SK-N-SH (cell line): ENCODE measurements around the gene DCXR. TPM values are rescaled to one million over a fixed set of nuclear protein-coding genes. Genes with fewer than 3 reads are reported as not detected.

Source experiments
- CTCF ChIA-PET: fragments of 300-600, 350-600 bp; formaldehyde crosslinking; extraction: SDS; loops from one replicate; lab custom pipeline; 2021; lab: Yijun Ruan, JAX
- POLR2A ChIA-PET: fragments of 350-600 bp; sonication (Branson Sonifier 250); formaldehyde crosslinking; extraction: SDS; loops from one replicate; lab custom pipeline; 2020; ENCODE audit warnings: antibody characterized with exemption, inconsistent platforms; lab: Yijun Ruan, JAX
- DNase-seq: peaks from one replicate; pipeline ENCODE4 v3.0.0; 2012
- H2AFZ ChIP-seq: fragments of 200-600 bp; sonication (generic); 2 replicates; pipeline ENCODE4 v1.8.1; 2016; ENCODE audit warnings: antibody characterized with exemption, mild to moderate bottlenecking, low read depth
- H3F3A ChIP-seq: fragments of 200-600 bp; sonication (generic); replicated peaks from 2 replicates; pipeline ENCODE3; 2016; ENCODE audit warnings: antibody characterized with exemption, mild to moderate bottlenecking; ENCODE audit not compliant: insufficient read depth
- H3K27ac ChIP-seq, 2 experiments: fragments of 200-500 bp in 1 of 2; fragments of 200-600 bp in 1 of 2; sonication (Bioruptor generic) in 1 of 2; sonication (generic), shearing (Covaris generic) in 1 of 2; 2 replicates each; pipeline versions ENCODE4 v1.5.1 to v1.6.1; 2014 to 2016; ENCODE audit warnings: low read depth in 2 of 2, inconsistent platforms in 1 of 2, low read length in 1 of 2, mild to moderate bottlenecking in 1 of 2, mixed read lengths in 1 of 2
- H3K27me3 ChIP-seq: fragments of 200-600 bp; sonication (generic), shearing (Covaris generic); 2 replicates; pipeline ENCODE4 v1.6.1; 2016; ENCODE audit warnings: mixed run types; ENCODE audit not compliant: insufficient read depth
- H3K36me3 ChIP-seq, 2 experiments: fragments of 200-500 bp in 1 of 2; fragments of 200-600 bp in 1 of 2; sonication (Bioruptor generic) in 1 of 2; sonication (generic) in 1 of 2; replicated peaks in 1 of 2; 2 replicates each; pipeline versions ENCODE3 to v1.5.1; 2014 to 2016; ENCODE audit warnings: low read length in 1 of 2, mild to moderate bottlenecking in 1 of 2; ENCODE audit not compliant: insufficient read depth in 2 of 2, control insufficient read depth in 1 of 2
- H3K4me1 ChIP-seq, 2 experiments: fragments of 200-500 bp in 1 of 2; fragments of 200-600 bp in 1 of 2; sonication (Bioruptor generic) in 1 of 2; sonication (generic), shearing (Covaris generic) in 1 of 2; 2 replicates each; pipeline versions ENCODE4 v1.5.1 to v1.6.1; 2014 to 2016; ENCODE audit warnings: low read depth in 1 of 2, low read length in 1 of 2, mixed run types in 1 of 2; ENCODE audit not compliant: insufficient read depth in 2 of 2, control insufficient read depth in 1 of 2
- H3K4me2 ChIP-seq: fragments of 200-600 bp; sonication (generic), shearing (Covaris generic); 2 replicates; pipeline ENCODE4 v1.6.1; 2017; ENCODE audit warnings: mixed run types
- H3K4me3 ChIP-seq, 2 experiments: fragments of 200-500 bp in 1 of 2; fragments of 200-600 bp in 1 of 2; sonication (Bioruptor generic) in 1 of 2; sonication (generic), shearing (Covaris generic) in 1 of 2; 2 replicates each; pipeline versions ENCODE4 v1.5.1 to v1.8.1; 2014 to 2016; ENCODE audit warnings: low read depth in 2 of 2, inconsistent platforms in 1 of 2, low read length in 1 of 2, mild to moderate bottlenecking in 1 of 2, mixed read lengths in 1 of 2, moderate library complexity in 1 of 2
- H3K79me2 ChIP-seq: fragments of 200-600 bp; sonication (generic); 2 replicates; pipeline ENCODE4 v1.8.1; 2017; ENCODE audit warnings: mild to moderate bottlenecking; ENCODE audit not compliant: insufficient read depth
- H3K9ac ChIP-seq: fragments of 200-600 bp; sonication (generic); 2 replicates; pipeline ENCODE4 v1.6.1; 2017; ENCODE audit warnings: mixed run types
- H3K9me2 ChIP-seq: fragments of 200-600 bp; sonication (generic); 2 replicates; pipeline ENCODE4 v1.6.1; 2017; ENCODE audit warnings: mixed run types
- H3K9me3 ChIP-seq: fragments of 200-600 bp; sonication (generic); 2 replicates; pipeline ENCODE4 v1.6.1; 2017; ENCODE audit warnings: mixed run types, mild to moderate bottlenecking, moderate library complexity
- H4K20me1 ChIP-seq: fragments of 200-600 bp; sonication (generic); 2 replicates; pipeline ENCODE4 v1.6.1; 2017; ENCODE audit warnings: mild to moderate bottlenecking, mixed run types; ENCODE audit not compliant: insufficient read depth
- CTCF ChIP-seq: fragments of 200-600 bp; sonication (generic); IDR thresholded peaks from 2 replicates; pipeline ENCODE4 v1.6.1; 2017; ENCODE audit warnings: antibody characterized with exemption, mild to moderate bottlenecking, moderate library complexity
- EP300 ChIP-seq, 2 experiments: IDR thresholded peaks; 2 replicates each; pipeline versions ENCODE4 v1.4.0 to v1.6.1; 2012; ENCODE audit warnings: borderline replicate concordance in 1 of 2, low read depth in 1 of 2, low read length in 1 of 2
- FOSL2 ChIP-seq: IDR thresholded peaks from 2 replicates; pipeline ENCODE4 v1.4.0; 2012; ENCODE audit warnings: low read depth, mild to moderate bottlenecking, moderate library complexity, borderline replicate concordance
- GATA2 ChIP-seq: sonication (generic); formaldehyde crosslinking; IDR thresholded peaks from 2 replicates; pipeline ENCODE4 v1.5.0; 2020; ENCODE audit warnings: mild to moderate bottlenecking, missing genetic modification reagents
- MEF2A ChIP-seq: IDR thresholded peaks from 2 replicates; pipeline ENCODE4 v1.4.0; 2012; ENCODE audit warnings: low read depth, borderline replicate concordance
- NFIC ChIP-seq: IDR thresholded peaks from 2 replicates; pipeline ENCODE4 v1.4.0; 2012; ENCODE audit warnings: borderline replicate concordance
- NRF1 ChIP-seq: IDR thresholded peaks from 2 replicates; pipeline ENCODE4 v1.6.1; 2012; ENCODE audit warnings: low read depth, mild to moderate bottlenecking, low read length
- RCOR1 ChIP-seq: fragments of 150-350 bp; IDR thresholded peaks from 2 replicates; pipeline ENCODE4 v1.6.1; 2017; ENCODE audit warnings: antibody characterized with exemption, low read length
- USF2 ChIP-seq: fragments of 150-350 bp; IDR thresholded peaks from 2 replicates; pipeline ENCODE4 v1.6.1; 2017; ENCODE audit warnings: antibody characterized with exemption, low read length, low read depth, borderline replicate concordance
- WGBS: methylation state at CpG from one replicate; pipeline ENCODE4 v1.1.6; 2017; ENCODE audit warnings: low lambda C conversion rate; 5-methylcytosine and 5-hydroxymethylcytosine counted together
- polyA plus RNA-seq, 3 experiments: library from polyadenylated mRNA; depleted of rRNA; stranded (reverse); fragments of >200 nt; gene quantifications; 2 replicates each; pipeline ENCODE4 v1.2.3, GENCODE V29; 2012
- TF ChIP-seq, protein P1 (sequence below): IDR thresholded peaks from 2 replicates; pipeline ENCODE4 v1.6.1; 2012; ENCODE audit warnings: mild to moderate bottlenecking, low read depth, low read length, moderate library complexity

Gene DCXR
- polyA plus RNA-seq, 1 of the 3 experiments (the other 2 are of a cell fraction), result 190 TPM

DNA sequence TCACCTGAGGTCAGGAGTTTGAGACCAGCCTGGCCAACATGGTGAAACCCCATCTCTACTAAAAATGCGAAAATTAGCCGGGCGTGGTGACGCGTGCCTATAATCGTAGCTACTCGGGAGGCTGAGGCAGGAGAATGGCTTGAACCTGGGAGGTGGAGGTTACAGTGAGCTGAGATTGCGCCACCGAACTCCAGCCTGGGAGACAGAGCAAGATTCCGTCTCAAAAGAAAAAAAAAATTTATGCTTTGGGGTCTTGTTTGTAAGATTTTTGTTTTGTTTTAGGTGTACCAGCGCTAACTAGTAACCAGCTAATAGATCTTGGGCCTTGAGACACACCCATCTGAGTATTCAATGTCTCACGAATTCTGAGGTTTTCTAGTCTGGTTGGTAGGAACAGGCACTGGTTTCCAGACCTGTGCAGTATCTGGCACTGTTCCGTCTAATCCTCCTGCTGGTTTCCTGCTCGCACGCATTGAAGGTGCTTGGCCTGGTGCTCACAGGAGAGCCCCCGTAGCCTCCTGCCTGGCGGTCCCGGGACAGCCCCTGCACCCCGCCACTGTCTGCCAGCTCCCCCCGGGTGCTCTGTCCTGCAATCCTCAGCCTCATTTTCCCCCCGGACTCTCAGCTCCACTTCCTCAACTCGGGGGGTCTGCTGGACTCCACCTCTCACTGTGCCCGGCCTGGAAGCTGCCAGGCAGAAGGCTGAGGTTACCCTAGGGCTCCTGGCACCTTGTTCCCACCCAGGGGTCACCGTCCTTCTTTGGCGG, 38.7 kb upstream of the DCXR start:
- no peak overlapping the region for H3K4me3 ChIP-seq
- H3K27ac ChIP-seq, result no peak overlapping the region
- no peaks in the 10 kb centered on the region for H3K27me3 ChIP-seq
- ChIA-PET CTCF (interaction anchor here (0.6 to 2.2 kb wide), 6 partner anchors 12 to 135 kb away, joined by 3 to 14 read pairs (median 3); partner anchors contain the start of gene DCXR), POLR2A (interaction anchor here (0.6 to 1.2 kb wide), 4 partner anchors 14 to 855 kb away, joined by 3 to 5 read pairs (median 3); no protein-coding TSS in a partner anchor)
- 89% methylated on average over 25 of the region's 25 CpGs for WGBS
- no peak overlapping the region for H2AFZ ChIP-seq
- peaks cover 18% of the 10 kb centered on the region for H3F3A ChIP-seq
- H3K4me1 ChIP-seq, result no peaks in the 10 kb centered on the region
- no peak overlapping the region for H3K9ac ChIP-seq
- H4K20me1 ChIP-seq, result no peaks in the 10 kb centered on the region
- H3K4me2 ChIP-seq, result no peak overlapping the region
- no peak for TF ChIP-seq FOSL2
- no peak for TF ChIP-seq EP300 (IDR thresholded peaks at IDR 0.05; ENCODE audit: borderline replicate concordance in 1 of 2, low read depth in 1 of 2, low read length in 1 of 2)
- TF ChIP-seq CTCF, result no peak
- TF ChIP-seq RCOR1, result no peak
- no peak for TF ChIP-seq USF2
- no peak for TF ChIP-seq NRF1
- TF ChIP-seq, protein P1, sequence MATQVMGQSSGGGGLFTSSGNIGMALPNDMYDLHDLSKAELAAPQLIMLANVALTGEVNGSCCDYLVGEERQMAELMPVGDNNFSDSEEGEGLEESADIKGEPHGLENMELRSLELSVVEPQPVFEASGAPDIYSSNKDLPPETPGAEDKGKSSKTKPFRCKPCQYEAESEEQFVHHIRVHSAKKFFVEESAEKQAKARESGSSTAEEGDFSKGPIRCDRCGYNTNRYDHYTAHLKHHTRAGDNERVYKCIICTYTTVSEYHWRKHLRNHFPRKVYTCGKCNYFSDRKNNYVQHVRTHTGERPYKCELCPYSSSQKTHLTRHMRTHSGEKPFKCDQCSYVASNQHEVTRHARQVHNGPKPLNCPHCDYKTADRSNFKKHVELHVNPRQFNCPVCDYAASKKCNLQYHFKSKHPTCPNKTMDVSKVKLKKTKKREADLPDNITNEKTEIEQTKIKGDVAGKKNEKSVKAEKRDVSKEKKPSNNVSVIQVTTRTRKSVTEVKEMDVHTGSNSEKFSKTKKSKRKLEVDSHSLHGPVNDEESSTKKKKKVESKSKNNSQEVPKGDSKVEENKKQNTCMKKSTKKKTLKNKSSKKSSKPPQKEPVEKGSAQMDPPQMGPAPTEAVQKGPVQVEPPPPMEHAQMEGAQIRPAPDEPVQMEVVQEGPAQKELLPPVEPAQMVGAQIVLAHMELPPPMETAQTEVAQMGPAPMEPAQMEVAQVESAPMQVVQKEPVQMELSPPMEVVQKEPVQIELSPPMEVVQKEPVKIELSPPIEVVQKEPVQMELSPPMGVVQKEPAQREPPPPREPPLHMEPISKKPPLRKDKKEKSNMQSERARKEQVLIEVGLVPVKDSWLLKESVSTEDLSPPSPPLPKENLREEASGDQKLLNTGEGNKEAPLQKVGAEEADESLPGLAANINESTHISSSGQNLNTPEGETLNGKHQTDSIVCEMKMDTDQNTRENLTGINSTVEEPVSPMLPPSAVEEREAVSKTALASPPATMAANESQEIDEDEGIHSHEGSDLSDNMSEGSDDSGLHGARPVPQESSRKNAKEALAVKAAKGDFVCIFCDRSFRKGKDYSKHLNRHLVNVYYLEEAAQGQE, result no peak
- TF ChIP-seq NFIC, result no peak
- no peak for TF ChIP-seq GATA2
- TF ChIP-seq MEF2A, result no peak
- no peaks in the 10 kb centered on the region for H3K79me2 ChIP-seq
- no peaks in the 10 kb centered on the region for H3K9me3 ChIP-seq
- H3K9me2 ChIP-seq, result no peaks in the 10 kb centered on the region
- no peak for DNase-seq
- peaks cover 11 to 28% of the 10 kb centered on the region in 2 experiments for H3K36me3 ChIP-seq
